Karpas-422 (cell line): ENCODE results near the gene MATN1. TPM values are rescaled to one million over a fixed set of nuclear protein-coding genes. Genes with fewer than 3 reads are reported as not detected.

ENCODE experiments used
- DNase-seq: peaks from one replicate; pipeline ENCODE4 v3.0.0-alpha.2; 2015
- H2AFZ ChIP-seq: fragments of 200-600 bp; sonication (generic); 2 replicates; pipeline ENCODE4 v1.6.1; 2014; ENCODE audit warnings: antibody characterized with exemption, low read length, mixed read lengths
- H3K27ac ChIP-seq: fragments of 200-600 bp; sonication (generic); 2 replicates; pipeline ENCODE4 v1.5.1; 2014; ENCODE audit warnings: mild to moderate bottlenecking, low read length, moderate library complexity
- H3K27me3 ChIP-seq: fragments of 200-600 bp; sonication (generic); 2 replicates; pipeline ENCODE4 v1.6.1; 2014; ENCODE audit warnings: low read length, mixed read lengths
- H3K36me3 ChIP-seq: fragments of 200-600 bp; sonication (generic); 2 replicates; pipeline ENCODE4 v1.6.1; 2014; ENCODE audit warnings: low read length, mixed read lengths; ENCODE audit not compliant: insufficient read depth
- H3K4me1 ChIP-seq: fragments of 200-600 bp; sonication (generic); 2 replicates; pipeline ENCODE4 v1.6.1; 2014; ENCODE audit warnings: mild to moderate bottlenecking, low read length, mixed read lengths
- H3K4me2 ChIP-seq: fragments of 200-600 bp; sonication (generic); 2 replicates; pipeline ENCODE4 v1.6.1; 2014; ENCODE audit warnings: low read length, low read depth, mild to moderate bottlenecking; ENCODE audit not compliant: poor library complexity, severe bottlenecking
- H3K4me3 ChIP-seq: fragments of 200-600 bp; sonication (generic); 2 replicates; pipeline ENCODE4 v1.5.1; 2014; ENCODE audit warnings: mild to moderate bottlenecking, antibody characterized with exemption, low read length, mixed read lengths
- H3K79me2 ChIP-seq: fragments of 200-600 bp; sonication (generic); 2 replicates; pipeline ENCODE4 v1.6.1; 2014; ENCODE audit warnings: mild to moderate bottlenecking, low read length, mixed read lengths
- H3K9ac ChIP-seq: fragments of 200-600 bp; sonication (generic); 2 replicates; pipeline ENCODE4 v1.6.0; 2014; ENCODE audit warnings: low read length
- H3K9me2 ChIP-seq: fragments of 200-600 bp; sonication (generic), shearing (Covaris generic); replicated peaks from 2 replicates; pipeline ENCODE4 v1.6.0; 2014; ENCODE audit warnings: mild to moderate bottlenecking, low read length, moderate library complexity; ENCODE audit not compliant: insufficient read depth
- H3K9me3 ChIP-seq: fragments of 300-700, 200-600 bp; sonication (generic); 2 replicates; pipeline ENCODE4 v1.6.1; 2014; ENCODE audit warnings: low read length, mixed read lengths
- H4K20me1 ChIP-seq: fragments of 200-600 bp; sonication (generic); 2 replicates; pipeline ENCODE4 v1.6.1; 2014; ENCODE audit warnings: mild to moderate bottlenecking, antibody characterized with exemption, low read length, low read depth; ENCODE audit not compliant: insufficient read depth
- total RNA-seq: library from RNA; depleted of rRNA; stranded (reverse); fragments of >200 nt; shearing (Covaris generic); gene quantifications from 2 replicates; pipeline ENCODE4 v1.2.3, GENCODE V29; 2014; ENCODE audit warnings: low replicate concordance

The MATN1 gene
- total RNA-seq, 1 experiment from 2014 or later: 0.19 TPM

DNA sequence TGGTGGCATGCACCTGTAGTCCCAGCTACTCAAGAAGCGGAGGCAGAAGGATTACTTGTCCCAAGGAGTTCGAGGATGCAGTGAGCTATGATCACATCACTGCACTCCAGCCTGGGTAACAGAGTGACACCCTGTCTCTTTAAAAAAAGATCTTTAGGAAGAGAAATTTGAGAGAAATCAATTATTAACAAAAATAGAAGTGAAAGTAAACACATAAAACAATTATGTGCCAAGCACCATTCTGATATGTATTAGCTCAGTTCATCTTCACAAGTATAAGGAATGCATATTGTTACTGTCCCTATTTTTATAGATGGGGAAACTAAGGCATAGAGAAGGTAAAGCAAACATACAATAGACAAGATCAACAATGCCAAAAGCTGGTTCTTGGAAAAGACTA is 48.1 kb downstream of the MATN1 start:
- no peak overlapping the region for H3K4me2 ChIP-seq

GRCh38 chr1:30673395-30673794 is 50.0 kb downstream of the MATN1 start:
- H4K20me1 ChIP-seq: no peaks in the 10 kb centered on the region
- H3K27me3 ChIP-seq: no peaks in the 10 kb centered on the region; the same call in 1 of the 2 replicates
- H3K27ac ChIP-seq: no peak overlapping the region
- peaks cover 2% of the 10 kb centered on the region for H3K4me1 ChIP-seq
- no peak overlapping the region for H3K4me2 ChIP-seq
- H3K36me3 ChIP-seq: peaks cover 4% of the 10 kb centered on the region; the same call in 1 of the 2 replicates
- no peaks in the 10 kb centered on the region for H3K79me2 ChIP-seq
- no peaks in the 10 kb centered on the region for H3K9me2 ChIP-seq
- peaks cover 19% of the 10 kb centered on the region for H3K9me3 ChIP-seq
- no peak overlapping the region for H3K4me3 ChIP-seq
- no peak overlapping the region for H3K9ac ChIP-seq
- no peak for DNase-seq
- H2AFZ ChIP-seq: no peak overlapping the region

More for the DNA sequence above, 48.1 kb downstream of the MATN1 start:
- H3K9me2 ChIP-seq: no peaks in the 10 kb centered on the region
- H2AFZ ChIP-seq: no peak overlapping the region
- no peak overlapping the region for H3K27ac ChIP-seq
- no peak for DNase-seq
- H3K4me3 ChIP-seq: no peak overlapping the region
- peaks cover 23% of the 10 kb centered on the region for H3K9me3 ChIP-seq
- no peaks in the 10 kb centered on the region for H3K4me1 ChIP-seq
- H4K20me1 ChIP-seq: no peaks in the 10 kb centered on the region
- no peak overlapping the region for H3K9ac ChIP-seq
- peaks cover 4% of the 10 kb centered on the region; the same call in 1 of the 2 replicates for H3K36me3 ChIP-seq
- no peaks in the 10 kb centered on the region; the same call in 1 of the 2 replicates for H3K27me3 ChIP-seq
- H3K79me2 ChIP-seq: no peaks in the 10 kb centered on the region

GRCh38 chr1:30672661-30673060 is 50.7 kb downstream of the MATN1 start:
- Histone ChIP-seq H3K9ac (no peak overlapping the region), H3K27ac (no peak overlapping the region), H4K20me1 (no peaks in the 10 kb centered on the region), H3K79me2 (no peaks in the 10 kb centered on the region), H3K4me2 (no peak overlapping the region), H2AFZ (no peak overlapping the region), H3K27me3 (no peaks in the 10 kb centered on the region; the same call in 1 of the 2 replicates), H3K4me1 (peaks cover 9% of the 10 kb centered on the region), H3K4me3 (no peak overlapping the region), H3K9me3 (peaks cover 19% of the 10 kb centered on the region), H3K9me2 (no peaks in the 10 kb centered on the region), H3K36me3 (peaks cover 4% of the 10 kb centered on the region; the same call in 1 of the 2 replicates)
- DNase-seq: no peak

DNA sequence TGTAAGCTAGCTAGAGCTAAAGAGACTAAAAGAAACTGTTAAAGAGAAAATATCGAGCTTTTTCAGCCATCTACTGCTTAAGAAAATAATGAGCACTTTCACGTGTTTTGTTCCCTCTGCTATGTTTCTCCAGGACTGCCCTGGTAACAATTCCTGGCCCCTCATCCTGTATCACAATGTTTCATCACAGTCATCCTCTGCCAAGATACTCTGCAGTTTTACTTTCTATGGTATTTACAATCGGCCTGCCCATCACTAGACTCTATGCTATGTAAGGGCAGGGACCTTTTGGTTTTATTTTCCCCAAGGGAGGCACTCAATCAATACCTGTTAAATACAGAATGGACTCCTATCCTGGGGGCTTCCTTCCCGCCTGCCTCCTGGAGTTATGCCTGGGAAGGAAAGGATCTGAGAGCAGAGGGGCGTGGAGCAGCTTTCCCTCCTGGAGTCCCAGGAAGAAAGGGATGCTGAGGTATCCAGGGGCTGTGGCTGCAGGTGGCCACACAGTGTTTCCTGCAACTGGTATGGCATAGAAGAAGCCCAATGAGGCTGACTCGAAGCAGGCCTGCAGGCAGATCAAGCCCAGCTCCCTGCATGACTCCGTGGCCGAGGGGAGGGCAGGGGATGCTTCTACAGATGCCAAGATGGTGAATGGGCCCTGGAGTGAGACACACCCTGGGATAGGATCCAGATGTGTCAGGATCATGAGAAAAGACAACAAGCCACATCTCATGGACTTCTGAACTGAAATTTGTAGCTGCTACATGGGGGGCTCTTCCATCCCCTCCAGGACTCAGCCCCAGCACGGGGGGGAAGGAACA is 52.9 kb downstream of the MATN1 start:
- Histone ChIP-seq H2AFZ (no peak overlapping the region), H3K79me2 (no peaks in the 10 kb centered on the region), H3K9ac (no peak overlapping the region), H3K27ac (no peak overlapping the region), H3K4me3 (no peak overlapping the region), H3K36me3 (no peaks in the 10 kb centered on the region), H3K4me2 (no peak overlapping the region), H3K9me3 (peaks cover 9% of the 10 kb centered on the region; the same call in 1 of the 2 replicates), H3K9me2 (no peaks in the 10 kb centered on the region), H3K27me3 (no peaks in the 10 kb centered on the region; the same call in 1 of the 2 replicates), H4K20me1 (no peaks in the 10 kb centered on the region), H3K4me1 (peaks cover 9% of the 10 kb centered on the region)
- no peak for DNase-seq

GRCh38 chr1:30668546-30669327 is 54.6 kb downstream of the MATN1 start:
- H3K9me3 ChIP-seq: peaks cover 5% of the 10 kb centered on the region; the same call in 1 of the 2 replicates
- H3K27me3 ChIP-seq: no peaks in the 10 kb centered on the region
- no peak overlapping the region for H2AFZ ChIP-seq
- no peak overlapping the region for H3K27ac ChIP-seq
- no peaks in the 10 kb centered on the region for H4K20me1 ChIP-seq
- no peak overlapping the region for H3K4me3 ChIP-seq
- no peaks in the 10 kb centered on the region for H3K9me2 ChIP-seq
- H3K36me3 ChIP-seq: no peaks in the 10 kb centered on the region
- H3K9ac ChIP-seq: no peak overlapping the region; the same call in 1 of the 2 replicates
- no peak for DNase-seq
- no peaks in the 10 kb centered on the region for H3K79me2 ChIP-seq
- peak overlapping the region; percentile 17 for H3K4me2 ChIP-seq
- H3K4me1 ChIP-seq: peaks cover 9% of the 10 kb centered on the region

- peak; percentile 63 for DNase-seq
- Histone ChIP-seq H3K27ac (no peak overlapping the region), H3K79me2 (no peaks in the 10 kb centered on the region), H3K4me1 (peaks cover 10% of the 10 kb centered on the region), H3K9ac (peak overlapping the region; percentile 29; the same call in 1 of the 2 replicates), H3K9me2 (no peaks in the 10 kb centered on the region), H3K27me3 (no peaks in the 10 kb centered on the region), H3K9me3 (no peaks in the 10 kb centered on the region), H3K4me2 (peak overlapping the region; percentile 17), H3K4me3 (no peak overlapping the region), H4K20me1 (no peaks in the 10 kb centered on the region), H2AFZ (no peak overlapping the region), H3K36me3 (no peaks in the 10 kb centered on the region)
These were observed 55.4 kb downstream of the MATN1 start for GRCh38 chr1:30668024-30668423.

GRCh38 chr1:30666756-30667273 is 56.6 kb downstream of the MATN1 start:
- Histone ChIP-seq H3K4me2 (no peak overlapping the region), H3K79me2 (no peaks in the 10 kb centered on the region), H3K27me3 (no peaks in the 10 kb centered on the region), H3K9me3 (no peaks in the 10 kb centered on the region), H3K36me3 (no peaks in the 10 kb centered on the region), H3K9me2 (no peaks in the 10 kb centered on the region), H3K4me1 (peaks cover 13% of the 10 kb centered on the region), H2AFZ (no peak overlapping the region), H3K27ac (no peak overlapping the region), H3K4me3 (no peak overlapping the region), H4K20me1 (no peaks in the 10 kb centered on the region), H3K9ac (no peak overlapping the region)
- no peak for DNase-seq
